H1 (cell line): Measurements from ENCODE around the gene LY9. TPM values are rescaled to one million over a fixed set of nuclear protein-coding genes. Genes with fewer than 3 reads are reported as not detected.

Experiments used
- CTCF ChIA-PET: fragments of 300-600 bp; sonication (Branson Sonifier 250); formaldehyde crosslinking; loops from one replicate; lab custom pipeline; 2021; ENCODE audit not compliant: partially characterized antibody; lab: Charles Lee
- POLR2A ChIA-PET: fragments of 300-600 bp; sonication (Branson Sonifier 250); formaldehyde crosslinking; loops from one replicate; lab custom pipeline; 2021; ENCODE audit warnings: inconsistent platforms; ENCODE audit not compliant: partially characterized antibody; lab: Charles Lee
- DNase-seq, 2 experiments: peaks; one replicate each; pipeline versions ENCODE4 v3.0.0 to v3.0.0-alpha.2; 2010 to 2022; ENCODE audit warnings: low spot score in 2 of 2, low read depth in 1 of 2, mixed read lengths in 1 of 2
- FAIRE-seq: peaks from 2 replicates; lab custom pipeline; 2011; peaks lifted over from hg19 to GRCh38; lab: Jason Lieb, UNC
- H2AFZ ChIP-seq: 2 replicates; pipeline ENCODE4 v1.8.1; 2012; ENCODE audit warnings: low read length, inconsistent platforms
- H2AK5ac ChIP-seq: 2 replicates; pipeline ENCODE4 v1.6.1; 2013; ENCODE audit warnings: low read depth, low read length
- H2BK120ac ChIP-seq: replicated peaks from 2 replicates; pipeline ENCODE3; 2013; ENCODE audit warnings: low read depth, low read length, inconsistent platforms
- H2BK12ac ChIP-seq: 2 replicates; pipeline ENCODE4 v1.6.1; 2013; ENCODE audit warnings: low read depth, low read length
- H2BK15ac ChIP-seq: 2 replicates; pipeline ENCODE4 v1.6.1; 2013; ENCODE audit warnings: low read length
- H2BK20ac ChIP-seq: 2 replicates; pipeline ENCODE4 v1.6.1; 2013; ENCODE audit warnings: low read length
- H2BK5ac ChIP-seq: 2 replicates; pipeline ENCODE4 v1.6.1; 2013; ENCODE audit warnings: low read depth, low read length
- H3K14ac ChIP-seq: 2 replicates; pipeline ENCODE4 v1.6.1; 2013; ENCODE audit warnings: inconsistent platforms; ENCODE audit not compliant: insufficient read length
- H3K18ac ChIP-seq: 2 replicates; pipeline ENCODE4 v1.6.1; 2013; ENCODE audit warnings: low read length; ENCODE audit errors: extremely low read depth
- H3K23ac ChIP-seq: 2 replicates; pipeline ENCODE4 v1.6.1; 2013; ENCODE audit warnings: inconsistent platforms; ENCODE audit not compliant: insufficient read length
- H3K23me2 ChIP-seq: 2 replicates; pipeline ENCODE4 v1.6.1; 2013; ENCODE audit warnings: low read depth, low read length
- H3K27ac ChIP-seq: 2 replicates; pipeline ENCODE4 v1.6.1; 2011; ENCODE audit warnings: low read depth, low read length, inconsistent platforms
- H3K27me3 ChIP-seq, 4 experiments: replicated peaks in 1 of 4; 1 replicate in 1 of 4; 2 replicates in 3 of 4; pipeline versions ENCODE4 v1.6.1 to v1.8.1; 2011 to 2013; ENCODE audit warnings: low read length in 3 of 4, mild to moderate bottlenecking in 3 of 4, inconsistent platforms in 2 of 4, mixed read lengths in 2 of 4, moderate library complexity in 1 of 4; ENCODE audit not compliant: control insufficient read depth in 3 of 4, insufficient read depth in 3 of 4; ENCODE audit errors: extremely low read depth in 1 of 4
- H3K36me3 ChIP-seq, 4 experiments: 2 replicates each; pipeline versions ENCODE4 v1.6.1 to v1.8.1; 2011 to 2013; ENCODE audit warnings: mild to moderate bottlenecking in 4 of 4, low read length in 3 of 4, moderate library complexity in 2 of 4, control low read depth in 1 of 4, inconsistent platforms in 1 of 4; ENCODE audit not compliant: insufficient read depth in 4 of 4, control insufficient read depth in 2 of 4
- H3K4ac ChIP-seq: replicated peaks from 2 replicates; pipeline ENCODE3; 2013; ENCODE audit warnings: low read length, low read depth, mixed read lengths, inconsistent platforms; ENCODE audit not compliant: insufficient read length
- H3K4me1 ChIP-seq, 4 experiments: replicated peaks in 1 of 4; 1 replicate in 1 of 4; 2 replicates in 3 of 4; pipeline versions ENCODE4 v1.6.1 to v1.8.1; 2011 to 2013; ENCODE audit warnings: low read length in 3 of 4, inconsistent platforms in 2 of 4, mixed read lengths in 1 of 4; ENCODE audit not compliant: insufficient read depth in 4 of 4, control insufficient read depth in 3 of 4
- H3K4me2 ChIP-seq, 2 experiments: 2 replicates each; pipeline versions ENCODE4 v1.6.1 to v1.8.1; 2011 to 2013; ENCODE audit warnings: low read depth in 2 of 2, low read length in 2 of 2, control low read depth in 1 of 2, inconsistent platforms in 1 of 2, mild to moderate bottlenecking in 1 of 2; ENCODE audit not compliant: insufficient read depth in 1 of 2
- H3K4me3 ChIP-seq, 4 experiments: fragments of 200-600, 300-600 bp in 1 of 4; sonication (generic), shearing (Covaris generic), sonication (Bioruptor Twin) in 1 of 4; 2 replicates each; pipeline versions ENCODE4 v1.5.1 to v1.8.1; 2011 to 2016; ENCODE audit warnings: low read length in 4 of 4, low read depth in 3 of 4, control low read depth in 2 of 4, inconsistent platforms in 2 of 4, mild to moderate bottlenecking in 2 of 4, mixed read lengths in 1 of 4, moderate library complexity in 1 of 4; ENCODE audit not compliant: insufficient read depth in 2 of 4; ENCODE audit errors: extremely low read depth in 1 of 4
- H3K56ac ChIP-seq: replicated peaks from 2 replicates; pipeline ENCODE3; 2013; ENCODE audit warnings: low read depth, mild to moderate bottlenecking, mixed read lengths, low read length, inconsistent platforms; ENCODE audit not compliant: insufficient read length
- H3K79me1 ChIP-seq: 2 replicates; pipeline ENCODE4 v1.6.1; 2013; ENCODE audit warnings: low read depth, low read length, control low read depth
- H3K79me2 ChIP-seq, 2 experiments: 2 replicates each; pipeline versions ENCODE4 v1.6.1 to v1.8.1; 2012 to 2013; ENCODE audit warnings: low read length in 2 of 2, mild to moderate bottlenecking in 2 of 2, inconsistent platforms in 1 of 2; ENCODE audit not compliant: insufficient read depth in 2 of 2, control insufficient read depth in 1 of 2
- H3K9ac ChIP-seq, 4 experiments: replicated peaks in 1 of 4; 1 replicate in 1 of 4; 2 replicates in 3 of 4; pipeline versions ENCODE4 v1.6.1 to v1.8.1; 2011 to 2013; ENCODE audit warnings: low read depth in 3 of 4, low read length in 3 of 4, control low read depth in 2 of 4, mild to moderate bottlenecking in 2 of 4, moderate library complexity in 2 of 4, inconsistent platforms in 1 of 4; ENCODE audit errors: extremely low read depth in 1 of 4
- H3K9me3 ChIP-seq, 2 experiments: 2 replicates each; pipeline versions ENCODE4 v1.6.1 to v1.8.1; 2012 to 2013; ENCODE audit warnings: mild to moderate bottlenecking in 2 of 2, moderate library complexity in 2 of 2, control low read depth in 1 of 2, inconsistent platforms in 1 of 2, low read depth in 1 of 2, low read length in 1 of 2, mixed read lengths in 1 of 2; ENCODE audit not compliant: insufficient read depth in 2 of 2
- H4K20me1 ChIP-seq, 2 experiments: replicated peaks in 1 of 2; 2 replicates each; pipeline versions ENCODE3 to v1.8.1; 2011 to 2013; ENCODE audit warnings: inconsistent platforms in 2 of 2, low read length in 2 of 2, mild to moderate bottlenecking in 1 of 2; ENCODE audit not compliant: insufficient read depth in 2 of 2, control insufficient read depth in 1 of 2
- H4K5ac ChIP-seq: 2 replicates; pipeline ENCODE4 v1.6.1; 2013; ENCODE audit warnings: low read length, low read depth, mixed read lengths, inconsistent platforms; ENCODE audit not compliant: insufficient read length
- H4K8ac ChIP-seq: 2 replicates; pipeline ENCODE4 v1.8.0; 2013; ENCODE audit warnings: mild to moderate bottlenecking, moderate library complexity, low read length, inconsistent platforms; ENCODE audit not compliant: insufficient read depth; ENCODE audit errors: extremely low read depth
- H4K91ac ChIP-seq: replicated peaks from 2 replicates; pipeline ENCODE3; 2013; ENCODE audit warnings: low read length, mixed read lengths, inconsistent platforms; ENCODE audit not compliant: insufficient read length
- BACH1 ChIP-seq: IDR thresholded peaks from 2 replicates; pipeline ENCODE4 v1.6.1; 2012; ENCODE audit warnings: low read length, improper control_type of control experiment
- FOSL1 ChIP-seq: IDR thresholded peaks from 2 replicates; pipeline ENCODE4 v1.6.1; 2011; ENCODE audit warnings: mild to moderate bottlenecking, low read depth, low read length, moderate library complexity; ENCODE audit not compliant: insufficient read depth
- NRF1 ChIP-seq: IDR thresholded peaks from 2 replicates; pipeline ENCODE4 v1.6.1; 2011; ENCODE audit warnings: mild to moderate bottlenecking, low read depth, low read length, improper control_type of control experiment
- POLR2A ChIP-seq, 2 experiments: IDR thresholded peaks; 1 replicate in 1 of 2; 2 replicates in 1 of 2; pipeline ENCODE4 v1.6.1; 2011; ENCODE audit warnings: low read depth in 2 of 2, low read length in 2 of 2, mild to moderate bottlenecking in 2 of 2; ENCODE audit errors: control extremely low read depth in 1 of 2
- TAF7 ChIP-seq: optimal IDR thresholded peaks from 2 replicates; pipeline ENCODE3; 2011; ENCODE audit warnings: low read depth, mild to moderate bottlenecking, inconsistent platforms, low read length, moderate library complexity, borderline replicate concordance
- TBP ChIP-seq: IDR thresholded peaks from 2 replicates; pipeline ENCODE4 v1.6.1; 2011; ENCODE audit warnings: low read depth, low read length, improper control_type of control experiment
- TEAD4 ChIP-seq: IDR thresholded peaks from 2 replicates; pipeline ENCODE4 v1.6.1; 2012; ENCODE audit warnings: low read depth, low read length, inconsistent platforms, mixed read lengths
- WGBS, 2 experiments: shearing (Covaris generic) in 1 of 2; methylation state at CpG; one replicate each; pipeline versions ENCODE4 v1.1.6 to v1.1.7; 2013 to 2015; ENCODE audit warnings: low lambda C conversion rate in 2 of 2, mixed read lengths in 2 of 2, inconsistent platforms in 1 of 2, low coverage in 1 of 2, missing lambda C conversion rate in 1 of 2; ENCODE audit not compliant: insufficient replicate concordance in 2 of 2, insufficient coverage in 1 of 2, insufficient read length in 1 of 2; ENCODE audit errors: extremely low coverage in 1 of 2, missing lambda C conversion rate in 1 of 2; 5-methylcytosine and 5-hydroxymethylcytosine counted together
- polyA plus RNA-seq, 7 experiments: library from polyadenylated mRNA; depleted of rRNA in 3 of 7; stranded (reverse) in 5 of 7; unstranded in 2 of 7; fragments of >200 nt in 5 of 7; fragments of 200-250 nt in 2 of 7; gene quantifications; 1 replicate in 5 of 7; 2 replicates in 1 of 7; 4 replicates in 1 of 7; pipeline versions ENCODE4 v1.2.1 to v1.2.3, GENCODE V29; 2011 to 2013; ENCODE audit warnings: missing spikeins in 2 of 7, mixed read lengths in 2 of 7
- total RNA-seq: library from RNA; stranded (reverse); fragmentation: NEBNext Ultra II Directional; extraction: Animal tissue kit (Norgen Biotek cat#: 25700); gene quantifications from 2 replicates; pipeline ENCODE4 v1.2.1, GENCODE V29; 2021
- TF ChIP-seq, protein P1 (sequence below), 3 experiments: IDR thresholded peaks; 1 replicate in 2 of 3; 2 replicates in 1 of 3; pipeline versions ENCODE4 v1.5.1 to v1.6.1; 2011; ENCODE audit warnings: low read length in 3 of 3, mild to moderate bottlenecking in 3 of 3, inconsistent platforms in 2 of 3, low read depth in 1 of 3, moderate library complexity in 1 of 3; ENCODE audit not compliant: insufficient read depth in 1 of 3; ENCODE audit errors: control extremely low read depth in 1 of 3
- TF ChIP-seq, protein P2 (sequence below): IDR thresholded peaks from 2 replicates; pipeline ENCODE4 v1.6.1; 2012; ENCODE audit warnings: inconsistent platforms

The LY9 gene
- total and polyA plus RNA-seq, 2 of the 8 experiments (the other 6 are each of a cell fraction or from before 2014, with no cell fraction given): not detected

DNA sequence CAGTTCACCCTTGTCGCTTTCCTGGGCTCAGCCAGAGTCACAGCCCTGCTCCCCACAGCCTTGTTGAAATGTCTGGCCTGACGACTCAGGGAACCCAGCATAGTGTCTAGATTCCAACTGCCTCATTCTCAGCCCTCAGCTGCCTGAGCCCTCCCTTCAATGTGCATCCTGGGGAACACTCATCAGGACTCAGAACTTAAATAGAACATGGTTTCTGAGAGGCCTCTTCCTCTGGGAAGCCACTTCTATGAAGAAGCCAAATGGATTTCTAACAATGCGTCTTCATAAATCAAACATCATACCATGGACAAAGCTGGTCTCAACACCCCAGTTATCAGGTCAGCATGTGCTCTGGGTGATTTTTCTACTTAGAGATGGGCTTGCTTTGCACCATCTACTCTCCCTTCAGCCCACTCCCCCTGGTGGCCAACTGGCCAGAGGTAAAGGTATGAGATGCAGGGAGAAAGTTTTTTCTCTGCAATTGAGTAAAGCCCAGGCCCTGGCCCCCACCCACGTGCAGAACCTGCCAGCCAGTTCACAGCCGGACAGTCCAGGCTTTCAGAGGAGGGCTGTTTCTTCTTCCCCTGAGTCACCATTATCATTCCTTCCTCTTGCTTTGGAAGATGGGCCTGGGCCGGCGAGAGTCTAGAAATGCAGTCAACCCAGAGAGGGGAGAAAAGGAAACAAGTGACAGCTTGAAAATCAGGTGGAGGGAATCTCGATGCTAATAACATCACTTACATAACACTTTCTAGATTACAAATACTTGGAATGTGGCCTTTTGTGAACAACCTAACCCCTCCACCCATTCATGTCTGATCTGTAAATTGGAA, 34.6 kb downstream of the LY9 start:
- no peaks in the 10 kb centered on the region for H3K27me3 ChIP-seq
- H2BK120ac ChIP-seq: no peak overlapping the region
- DNase-seq (peak in 1 of 2 experiments; percentile 91), FAIRE-seq (peak; percentile 86)
- H4K20me1 ChIP-seq: no peaks in the 10 kb centered on the region
- H3K4ac ChIP-seq: no peak overlapping the region
- no peaks in the 10 kb centered on the region for H3K23me2 ChIP-seq
- ChIA-PET CTCF (interaction anchor here (0.7 to 4.3 kb wide), 43 partner anchors 10 to 240 kb away, joined by 3 to 60 read pairs (median 4); partner anchors contain the start of gene ITLN2), POLR2A (interaction anchor here (1.2 kb wide), 1 partner anchor 81 kb away, joined by 3 read pairs; no protein-coding TSS in a partner anchor)
- no peak overlapping the region for H2BK12ac ChIP-seq
- no peak overlapping the region for H2BK20ac ChIP-seq
- H3K9ac ChIP-seq: no peak overlapping the region
- H2BK15ac ChIP-seq: no peak overlapping the region
- no peak overlapping the region for H3K14ac ChIP-seq
- H4K5ac ChIP-seq: no peak overlapping the region
- H2AFZ ChIP-seq: no peak overlapping the region
- no peak overlapping the region for H3K4me3 ChIP-seq
- H4K91ac ChIP-seq: no peak overlapping the region
- no peaks in the 10 kb centered on the region for H3K79me1 ChIP-seq
- no peaks in the 10 kb centered on the region for H3K79me2 ChIP-seq
- no peaks in the 10 kb centered on the region for H3K4me1 ChIP-seq
- no peak overlapping the region for H3K56ac ChIP-seq
- no peak overlapping the region for H3K4me2 ChIP-seq
- H2BK5ac ChIP-seq: no peak overlapping the region
- 65% methylated on average over 8 of the region's 8 CpGs; no CpG with 5 or more reads in 1 of the 2 experiments for WGBS, 2 experiments
- H3K9me3 ChIP-seq: no peaks in the 10 kb centered on the region
- H3K36me3 ChIP-seq: no peaks in the 10 kb centered on the region
- no peak overlapping the region for H3K18ac ChIP-seq
- no peak overlapping the region for H2AK5ac ChIP-seq
- no peak overlapping the region for H4K8ac ChIP-seq
- H3K27ac ChIP-seq: no peak overlapping the region
- H3K23ac ChIP-seq: no peak overlapping the region
- TF ChIP-seq POLR2A (IDR thresholded peaks at IDR 0.05; ENCODE audit: control extremely low read depth in 1 of 2, low read depth in 2 of 2, low read length in 2 of 2): no peak
- TF ChIP-seq, protein P1, sequence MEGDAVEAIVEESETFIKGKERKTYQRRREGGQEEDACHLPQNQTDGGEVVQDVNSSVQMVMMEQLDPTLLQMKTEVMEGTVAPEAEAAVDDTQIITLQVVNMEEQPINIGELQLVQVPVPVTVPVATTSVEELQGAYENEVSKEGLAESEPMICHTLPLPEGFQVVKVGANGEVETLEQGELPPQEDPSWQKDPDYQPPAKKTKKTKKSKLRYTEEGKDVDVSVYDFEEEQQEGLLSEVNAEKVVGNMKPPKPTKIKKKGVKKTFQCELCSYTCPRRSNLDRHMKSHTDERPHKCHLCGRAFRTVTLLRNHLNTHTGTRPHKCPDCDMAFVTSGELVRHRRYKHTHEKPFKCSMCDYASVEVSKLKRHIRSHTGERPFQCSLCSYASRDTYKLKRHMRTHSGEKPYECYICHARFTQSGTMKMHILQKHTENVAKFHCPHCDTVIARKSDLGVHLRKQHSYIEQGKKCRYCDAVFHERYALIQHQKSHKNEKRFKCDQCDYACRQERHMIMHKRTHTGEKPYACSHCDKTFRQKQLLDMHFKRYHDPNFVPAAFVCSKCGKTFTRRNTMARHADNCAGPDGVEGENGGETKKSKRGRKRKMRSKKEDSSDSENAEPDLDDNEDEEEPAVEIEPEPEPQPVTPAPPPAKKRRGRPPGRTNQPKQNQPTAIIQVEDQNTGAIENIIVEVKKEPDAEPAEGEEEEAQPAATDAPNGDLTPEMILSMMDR (IDR thresholded peaks at IDR 0.05; ENCODE audit: control extremely low read depth in 1 of 3, insufficient read depth in 1 of 3, low read depth in 1 of 3, low read length in 3 of 3): peak; percentile 82 to 93 (median 89)
- no peak for TF ChIP-seq NRF1
- 0 out of 2 replicates have a peak, but pooled peaks have one; percentile 9 for TF ChIP-seq TEAD4
- TF ChIP-seq TAF7: peak; percentile 23
- TF ChIP-seq FOSL1: no peak
- TF ChIP-seq BACH1: no peak
- TF ChIP-seq, protein P2, sequence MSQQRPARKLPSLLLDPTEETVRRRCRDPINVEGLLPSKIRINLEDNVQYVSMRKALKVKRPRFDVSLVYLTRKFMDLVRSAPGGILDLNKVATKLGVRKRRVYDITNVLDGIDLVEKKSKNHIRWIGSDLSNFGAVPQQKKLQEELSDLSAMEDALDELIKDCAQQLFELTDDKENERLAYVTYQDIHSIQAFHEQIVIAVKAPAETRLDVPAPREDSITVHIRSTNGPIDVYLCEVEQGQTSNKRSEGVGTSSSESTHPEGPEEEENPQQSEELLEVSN: peak; percentile 49; the same call in 1 of the 2 replicates
- TF ChIP-seq TBP: no peak
